Activated CD4-positive, CD25-positive, alpha-beta regulatory T cell treated with anti-CD3 and anti-CD28 coated beads, Interleukin-2, amount 50 U/mL, for 16 hours (primary cell): ENCODE data around the gene IRF2.

Experiments used
- DNase-seq: peaks from one replicate; pipeline ENCODE4 v3.0.0-alpha.2; 2020; ENCODE audit warnings: low read depth, low spot score

Gene IRF2

GRCh38 chr4:184370711-184371389 is 103.5 kb downstream of the IRF2 start:
- DNase-seq, result no peak

GRCh38 chr4:184369871-184370270 is 104.5 kb downstream of the IRF2 start:
- DNase-seq, result no peak

GRCh38 chr4:184368731-184369130 is 105.6 kb downstream of the IRF2 start:
- no peak for DNase-seq

- DNase-seq, result no peak
Measured at GRCh38 chr4:184368290-184368689, 106.1 kb downstream of the IRF2 start.

GRCh38 chr4:184364100-184364921 is 110.0 kb downstream of the IRF2 start:
- no peak for DNase-seq

- no peak for DNase-seq
Measured at GRCh38 chr4:184363258-184363657, 111.1 kb downstream of the IRF2 start.

- DNase-seq, result no peak
Measured at GRCh38 chr4:184362396-184362795, 112.0 kb downstream of the IRF2 start.

GRCh38 chr4:184361443-184361842 is 112.9 kb downstream of the IRF2 start:
- no peak for DNase-seq

- DNase-seq, result no peak
Measured at GRCh38 chr4:184359888-184360287, 114.5 kb downstream of the IRF2 start.

GRCh38 chr4:184358521-184359232 is 115.7 kb downstream of the IRF2 start:
- DNase-seq, result no peak

- no peak for DNase-seq
Measured at GRCh38 chr4:184357772-184358171, 116.6 kb downstream of the IRF2 start.

GRCh38 chr4:184357165-184357564 is 117.2 kb downstream of the IRF2 start:
- DNase-seq, result no peak

GRCh38 chr4:184356366-184356765 is 118.0 kb downstream of the IRF2 start:
- no peak for DNase-seq

- no peak for DNase-seq
Measured at GRCh38 chr4:184355857-184356256, 118.5 kb downstream of the IRF2 start.

GRCh38 chr4:184355111-184355604 is 119.2 kb downstream of the IRF2 start:
- no peak for DNase-seq

- DNase-seq, result no peak
Measured at GRCh38 chr4:184352891-184353290, 121.5 kb downstream of the IRF2 start.

GRCh38 chr4:184351560-184352451 is 122.5 kb downstream of the IRF2 start:
- no peak for DNase-seq

- DNase-seq, result no peak
Measured at GRCh38 chr4:184350964-184351363, 123.4 kb downstream of the IRF2 start.

- DNase-seq, result no peak
Measured at GRCh38 chr4:184350213-184350817, 124.0 kb downstream of the IRF2 start.

- DNase-seq, result no peak
Measured at GRCh38 chr4:184349283-184350039, 124.9 kb downstream of the IRF2 start.
